ENCODE measurements around the gene KCNH8. TPM values are rescaled to one million over a fixed set of nuclear protein-coding genes. Genes with fewer than 3 reads are reported as not detected.
"Not testable (repeated sequence)": the region's sequence is repeated elsewhere in the genome, so short reads cannot be mapped to it uniquely, and the experiment has no call there.

Gene KCNH8
- total RNA-seq, 1 donor from 2014 or later = 0.05 TPM

- no peak for DNase-seq (ENCODE audit: low read depth)
Measured at GRCh38 chr3:19173945-19174344, 25.6 kb downstream of the KCNH8 start.

GRCh38 chr3:19183584-19183983, 35.3 kb downstream of the KCNH8 start:
- DNase-seq (ENCODE audit: low read depth) = no peak

- no peak for DNase-seq (ENCODE audit: low read depth)
Measured at GRCh38 chr3:19190126-19190525, 41.8 kb downstream of the KCNH8 start.

GRCh38 chr3:19190602-19191001, 42.3 kb downstream of the KCNH8 start:
- DNase-seq (ENCODE audit: low read depth) = no peak

GRCh38 chr3:19199131-19199530, 50.8 kb downstream of the KCNH8 start:
- no peak for DNase-seq (ENCODE audit: low read depth)

DNA sequence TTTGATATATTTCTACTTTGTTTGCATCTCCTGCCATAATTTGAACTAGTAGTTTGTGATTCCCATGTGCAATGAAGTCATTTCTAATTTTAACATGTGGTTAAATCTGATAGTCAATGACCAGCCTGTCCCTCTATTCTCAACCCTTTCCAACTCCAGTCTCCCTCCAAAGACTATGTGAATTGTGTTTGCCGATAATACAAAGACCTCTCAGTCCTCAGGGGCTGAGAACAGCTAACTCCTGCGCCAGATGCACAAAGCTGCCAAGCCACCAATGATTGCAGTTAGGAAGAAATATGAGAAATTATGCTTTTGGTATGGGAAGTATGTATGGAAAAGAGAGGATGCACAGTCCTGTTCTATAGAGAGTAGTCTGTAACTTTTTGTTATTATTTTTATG, 54.0 kb downstream of the KCNH8 start:
- no peak for DNase-seq (ENCODE audit: low read depth)

DNA sequence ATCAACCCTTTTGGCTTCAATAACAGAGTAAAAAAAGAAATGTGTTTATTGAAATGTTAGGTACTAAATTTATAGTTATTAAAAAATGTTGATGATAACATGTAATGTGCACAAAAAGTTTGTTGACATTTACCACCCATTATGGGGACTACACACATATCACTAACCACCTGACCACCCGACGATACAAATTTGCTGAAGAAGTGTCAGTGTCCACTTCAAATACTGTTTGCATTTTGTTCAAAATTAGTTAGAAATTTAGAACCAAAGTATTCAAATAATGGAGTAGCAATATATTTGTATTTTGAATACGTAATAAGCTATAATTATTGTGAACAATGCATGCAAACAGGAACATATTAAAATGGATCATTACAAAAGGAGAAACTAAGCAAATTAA, 54.4 kb downstream of the KCNH8 start:
- DNase-seq (ENCODE audit: low read depth) = no peak

GRCh38 chr3:19206540-19206939, 58.2 kb downstream of the KCNH8 start:
- no peak for DNase-seq (ENCODE audit: low read depth)

- peak; percentile 0 for DNase-seq (ENCODE audit: low read depth)
Measured at GRCh38 chr3:19213603-19214220, 65.4 kb downstream of the KCNH8 start.

GRCh38 chr3:19215427-19215826, 67.1 kb downstream of the KCNH8 start:
- no peak for DNase-seq (ENCODE audit: low read depth)

DNA sequence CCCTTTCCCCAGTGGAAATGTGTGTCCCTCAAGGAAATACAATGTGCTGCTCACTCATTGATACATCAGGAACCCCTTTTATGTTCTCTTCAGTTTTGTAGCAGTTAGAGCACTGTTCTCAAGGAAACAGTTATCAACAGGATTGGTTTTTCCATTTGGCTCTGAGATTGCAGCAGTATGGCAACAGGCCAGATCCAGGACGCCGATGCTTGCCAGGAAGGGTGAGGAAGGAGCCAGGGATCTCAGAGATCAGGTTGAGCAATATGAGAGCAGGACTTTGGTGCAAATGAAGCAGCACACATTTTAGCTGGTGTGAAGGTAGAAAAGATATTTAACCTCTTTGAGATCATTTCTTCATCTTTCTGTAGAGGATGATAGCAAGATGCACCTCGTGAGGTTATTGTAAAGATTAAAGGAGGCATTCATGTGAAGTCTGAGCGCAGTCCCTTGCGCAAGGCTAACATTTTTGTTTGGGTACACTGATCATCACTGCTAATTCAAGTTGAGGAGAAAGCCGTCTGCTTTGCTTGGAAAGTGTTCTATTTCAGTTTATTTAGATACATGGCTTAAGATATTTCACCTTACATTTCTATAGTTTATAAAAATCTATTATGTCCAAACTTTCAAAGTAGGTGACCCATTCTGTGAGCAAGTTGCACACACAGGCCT, 68.5 kb downstream of the KCNH8 start:
- DNase-seq (ENCODE audit: low read depth) = no peak

DNA sequence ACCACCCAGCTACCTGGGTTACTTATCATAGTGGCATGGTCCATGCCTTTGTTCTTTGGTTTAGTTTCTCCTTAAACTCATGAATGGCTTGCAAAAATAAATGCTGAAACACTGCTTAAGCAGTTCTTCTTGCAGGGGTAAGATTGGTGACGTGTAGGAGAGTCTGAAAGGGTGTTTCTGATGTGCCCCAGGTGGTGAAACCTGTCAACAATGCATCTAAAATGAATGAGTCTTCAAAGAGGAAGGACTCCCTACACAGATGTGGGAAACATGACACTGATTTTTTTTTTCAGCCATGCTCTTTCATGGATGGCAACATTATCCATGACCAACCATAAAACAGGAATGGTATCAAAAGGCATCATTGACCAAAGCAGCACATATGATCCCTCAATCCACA, 72.0 kb downstream of the KCNH8 start:
- DNase-seq (ENCODE audit: low read depth) = no peak

- no peak for DNase-seq (ENCODE audit: low read depth)
Measured at GRCh38 chr3:19221081-19221480, 72.8 kb downstream of the KCNH8 start.

- no peak for DNase-seq (ENCODE audit: low read depth)
Measured at GRCh38 chr3:19226479-19226878, 78.2 kb downstream of the KCNH8 start.

DNA sequence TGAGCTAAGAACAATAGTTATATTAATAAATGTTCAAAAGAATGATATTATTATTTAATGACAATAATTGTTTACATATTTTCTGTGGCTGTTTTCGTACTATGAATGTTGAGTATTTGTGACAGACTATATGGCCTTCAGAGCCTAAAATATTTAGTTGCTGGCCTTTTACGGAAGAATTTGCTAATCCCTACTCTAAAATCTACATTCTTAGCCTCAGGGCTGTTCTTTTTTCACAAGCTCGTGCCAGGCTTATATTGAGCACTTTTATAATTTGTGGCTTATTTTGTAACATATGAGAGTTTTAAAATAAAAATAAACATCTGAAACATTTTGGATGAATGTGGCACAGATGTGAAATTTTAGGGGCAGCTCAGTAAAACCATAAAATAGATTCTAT, 79.9 kb downstream of the KCNH8 start:
- no peak for DNase-seq (ENCODE audit: low read depth)

DNA sequence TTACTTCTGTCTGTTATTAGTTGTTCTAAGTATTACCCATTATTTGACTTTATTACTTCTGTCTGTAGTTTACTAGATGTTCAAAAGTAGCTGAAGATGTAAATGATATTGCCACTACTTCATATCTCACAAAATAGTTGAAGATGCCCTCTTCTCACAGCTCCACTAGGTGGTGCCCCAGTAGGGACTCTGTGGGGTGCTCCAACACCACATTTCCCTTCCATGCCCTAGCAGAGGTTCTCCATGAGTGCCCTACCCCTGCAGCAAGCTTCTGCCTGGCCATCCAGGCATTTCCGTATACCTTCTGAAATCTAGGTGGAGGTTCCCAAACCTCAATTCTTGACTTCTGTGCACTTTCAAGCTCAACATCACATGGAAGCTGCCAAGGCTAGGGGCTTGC, 80.8 kb downstream of the KCNH8 start:
- no peak for DNase-seq (ENCODE audit: low read depth)

GRCh38 chr3:19229881-19230280, 81.6 kb downstream of the KCNH8 start:
- not testable (repeated sequence) for DNase-seq (ENCODE audit: low read depth)

DNA sequence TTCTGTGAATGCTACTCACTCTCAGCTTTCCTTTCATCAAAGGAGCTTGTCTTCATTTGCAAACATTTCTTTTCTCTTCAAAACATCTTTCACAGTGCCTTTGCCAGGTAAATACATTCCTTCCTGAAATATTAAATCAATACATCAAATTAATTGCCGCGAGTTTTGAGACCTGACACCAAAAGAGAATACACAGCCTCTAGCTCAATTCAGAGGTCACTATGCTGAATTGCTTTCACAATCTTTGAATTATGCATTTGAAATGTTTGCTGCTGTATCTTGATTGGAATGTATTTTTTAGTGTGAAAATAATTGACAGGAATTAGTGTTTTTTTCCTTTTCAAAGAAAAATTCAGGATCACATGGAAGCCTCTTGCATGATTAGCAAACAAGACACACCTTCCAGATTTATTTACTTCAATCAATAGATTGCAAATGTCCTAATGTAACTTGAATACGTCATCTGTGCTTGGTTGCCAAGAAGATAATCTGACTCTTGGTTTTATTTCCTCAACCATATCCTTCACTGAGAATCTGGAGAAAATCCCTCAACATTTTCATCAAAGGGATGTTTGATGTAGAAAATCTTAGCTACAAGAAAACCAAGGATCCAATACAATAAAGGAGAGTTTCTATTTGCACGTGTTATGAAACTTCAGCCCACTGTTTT, 83.6 kb downstream of the KCNH8 start:
- DNase-seq (ENCODE audit: low read depth) = no peak

DNA sequence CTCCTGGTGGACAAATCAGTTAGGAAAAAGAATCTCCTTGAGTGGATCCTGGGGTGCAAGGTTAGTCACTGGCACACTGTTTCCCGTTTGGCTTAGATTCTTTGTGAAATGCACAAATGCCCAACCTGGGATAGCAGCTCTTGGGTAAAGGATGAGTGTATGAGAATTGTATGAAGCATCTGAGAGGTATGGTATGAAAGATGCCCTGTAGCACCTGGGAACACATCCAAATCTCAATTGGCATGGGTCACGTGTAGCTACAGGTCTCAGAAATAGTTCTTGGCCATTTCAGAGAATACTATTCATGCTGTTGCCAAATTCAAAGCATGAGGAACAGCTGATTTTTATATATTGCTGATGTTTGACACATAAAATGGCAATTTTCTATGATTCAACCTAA, 84.3 kb downstream of the KCNH8 start:
- no peak for DNase-seq (ENCODE audit: low read depth)

DNA sequence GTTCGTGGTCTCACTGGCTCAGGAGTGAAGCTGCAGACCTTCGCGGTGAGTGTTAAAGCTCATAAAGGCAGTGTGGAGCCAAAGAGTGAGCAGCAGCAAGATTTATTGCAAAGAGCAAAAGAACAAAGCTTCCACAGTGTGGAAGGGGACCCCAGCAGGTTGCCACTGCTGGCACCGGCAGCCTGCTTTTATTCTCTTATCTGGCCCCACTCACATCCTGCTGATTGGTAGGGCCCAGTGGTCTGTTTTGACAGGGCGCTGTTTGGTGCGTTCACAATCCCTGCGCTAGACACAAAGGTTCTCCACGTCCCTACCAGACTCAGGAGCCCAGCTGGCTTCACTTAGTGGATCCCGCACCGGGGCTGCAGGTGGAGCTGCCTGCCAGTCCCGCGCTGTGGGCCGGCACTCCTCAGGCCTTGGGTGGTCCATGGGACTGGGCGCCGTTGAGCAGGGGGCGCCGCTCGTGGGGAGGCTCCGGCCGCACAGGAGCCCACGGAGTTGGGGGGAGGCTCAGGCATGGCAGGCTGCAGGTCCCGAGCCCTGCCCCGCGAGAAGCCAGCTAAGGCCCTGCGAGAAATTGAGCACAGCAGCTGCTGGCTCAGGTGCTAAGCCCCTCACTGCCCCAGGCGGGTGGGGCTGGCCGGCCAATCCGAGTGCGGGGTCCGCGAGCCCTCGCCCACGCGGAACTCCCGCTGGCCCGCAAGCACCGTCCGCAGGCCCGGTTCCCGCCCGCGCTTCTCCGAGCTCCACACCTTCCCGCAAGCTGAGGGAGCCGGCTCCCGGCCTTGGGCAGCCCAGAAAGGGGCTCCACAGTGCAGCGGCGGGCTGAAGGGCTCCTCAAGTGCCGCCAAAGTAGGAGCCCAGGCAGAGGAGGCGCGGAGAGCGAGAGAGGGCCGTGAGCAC, 85.8 kb downstream of the KCNH8 start:
- DNase-seq (ENCODE audit: low read depth) = not testable (repeated sequence)

GRCh38 chr3:19248143-19248542, 99.8 kb downstream of the KCNH8 start:
- no peak for DNase-seq (ENCODE audit: low read depth)

DNA sequence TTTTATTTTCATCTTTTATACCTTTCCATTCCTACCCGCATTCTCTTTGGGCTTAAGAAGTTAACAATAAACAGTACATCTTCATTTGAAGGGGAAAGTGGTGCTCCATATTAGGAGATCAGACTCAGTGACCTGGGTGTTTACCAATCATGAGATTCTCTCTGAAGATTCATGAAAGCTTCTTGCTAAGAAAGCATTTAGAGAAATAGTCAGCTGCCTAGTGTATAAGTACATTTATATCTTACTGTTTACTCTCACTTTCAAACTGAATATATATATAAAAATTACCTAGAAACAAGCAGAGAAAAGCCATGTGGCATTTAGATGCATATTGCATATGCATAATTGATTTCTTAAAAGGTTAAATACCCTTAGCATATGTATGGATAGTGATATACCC, 100.5 kb downstream of the KCNH8 start:
- DNase-seq (ENCODE audit: low read depth) = no peak
